PC-3 (cell line): ENCODE measurements around the gene SLC45A1. TPM values are rescaled to one million over a fixed set of nuclear protein-coding genes. Genes with fewer than 3 reads are reported as not detected.
"Not testable (repeated sequence)": the region's sequence is repeated elsewhere in the genome, so short reads cannot be mapped to it uniquely, and the experiment has no call there.

Experiments
- ATAC-seq: fragments of 200-7000 bp; cut with Tn5 transposase; 2 replicates; pipeline ENCODE4 v1.9.1; 2020; ENCODE audit warnings: mild to moderate bottlenecking, moderate library complexity
- BruUV-seq: library from RNA; stranded (reverse); fragments of 400-500 nt; replicated peaks from 2 replicates; lab custom pipeline; 2021; lab: Mats Ljungman, UMichigan
- CTCF ChIA-PET: fragments of 300-600 bp; sonication (Branson Sonifier 250); formaldehyde crosslinking; loops from one replicate; lab custom pipeline; 2022; ENCODE audit warnings: antibody characterized with exemption; lab: Charles Lee
- POLR2A ChIA-PET: fragments of 300-600 bp; sonication (Branson Sonifier 250); formaldehyde crosslinking; loops from one replicate; lab custom pipeline; 2022; ENCODE audit warnings: antibody characterized with exemption; ENCODE audit not compliant: unreplicated experiment; lab: Charles Lee
- DNase-seq: peaks from one replicate; pipeline ENCODE4 v3.0.0-alpha.2; 2015
- H2AFZ ChIP-seq: fragments of 300-600 bp; sonication (generic); 2 replicates; pipeline ENCODE4 v1.6.0; 2016; ENCODE audit warnings: antibody characterized with exemption, low read length
- H3F3A ChIP-seq: fragments of 300-600 bp; sonication (generic); one replicate; pipeline ENCODE4 v1.6.0; 2017; ENCODE audit warnings: antibody characterized with exemption, low read length, control low read depth, mild to moderate bottlenecking; ENCODE audit not compliant: unreplicated experiment
- H3K27ac ChIP-seq: fragments of 300-600 bp; sonication (generic); 2 replicates; pipeline ENCODE4 v1.5.1; 2016; ENCODE audit warnings: mild to moderate bottlenecking, low read length
- H3K27me3 ChIP-seq: fragments of 300-600 bp; sonication (generic); 2 replicates; pipeline ENCODE4 v1.6.1; 2016; ENCODE audit warnings: low read length, mixed read lengths
- H3K36me3 ChIP-seq: fragments of 300-600 bp; sonication (generic); 2 replicates; pipeline ENCODE4 v1.6.1; 2016; ENCODE audit warnings: low read depth, mixed run types, low read length, mixed read lengths
- H3K4me1 ChIP-seq: fragments of 300-600 bp; sonication (generic); 2 replicates; pipeline ENCODE4 v1.5.1; 2016; ENCODE audit warnings: low read length; ENCODE audit not compliant: insufficient read depth
- H3K4me2 ChIP-seq: fragments of 300-600 bp; sonication (generic); 2 replicates; pipeline ENCODE4 v1.6.0; 2016; ENCODE audit warnings: low read length
- H3K4me3 ChIP-seq: fragments of 300-600 bp; sonication (generic); 2 replicates; pipeline ENCODE4 v1.5.1; 2016; ENCODE audit warnings: mild to moderate bottlenecking, low read length, mixed read lengths
- H3K79me2 ChIP-seq: fragments of 300-600 bp; sonication (generic); 2 replicates; pipeline ENCODE4 v1.6.1; 2017; ENCODE audit warnings: low read length, mixed read lengths
- H3K9ac ChIP-seq: fragments of 300-600 bp; sonication (generic); 2 replicates; pipeline ENCODE4 v1.6.0; 2016; ENCODE audit warnings: mild to moderate bottlenecking, low read length
- H3K9me2 ChIP-seq: fragments of 300-600 bp; sonication (generic); replicated peaks from 2 replicates; pipeline ENCODE4 v1.6.1; 2016; ENCODE audit warnings: mixed run types, low read length, mixed read lengths
- H3K9me3 ChIP-seq: fragments of 300-600 bp; sonication (generic); 2 replicates; pipeline ENCODE4 v1.6.1; 2016; ENCODE audit warnings: low read length, mixed read lengths
- H4K20me1 ChIP-seq: fragments of 300-600 bp; sonication (generic); 2 replicates; pipeline ENCODE4 v1.6.1; 2016; ENCODE audit warnings: low read length, mixed read lengths
- CTCF ChIP-seq: fragments of 300-600 bp; sonication (generic); conservative IDR thresholded peaks from 2 replicates; pipeline ENCODE4 v1.5.1; 2017; ENCODE audit warnings: antibody characterized with exemption, low read depth, mild to moderate bottlenecking, low read length
- EZH2 ChIP-seq: fragments of 300-600 bp; sonication (generic); IDR thresholded peaks from one replicate; pipeline ENCODE4 v1.6.1; 2017; ENCODE audit warnings: antibody characterized with exemption, mild to moderate bottlenecking, low read length; ENCODE audit not compliant: unreplicated experiment
- EZH2phosphoT487 ChIP-seq: fragments of 300-600 bp; sonication (generic); IDR thresholded peaks from 2 replicates; pipeline ENCODE4 v1.6.1; 2018; ENCODE audit warnings: mild to moderate bottlenecking, antibody characterized with exemption, low read length, borderline replicate concordance
- intact Hi-C: fragments of 100-400 bp; cut with micrococcal nuclease; formaldehyde crosslinking; loops from 2 replicates; pipeline ENCODE4 v1.9.0; 2023
- total RNA-seq: library from RNA; depleted of rRNA; stranded (reverse); fragments of >200 nt; gene quantifications from 2 replicates; pipeline ENCODE4 v1.2.3, GENCODE V29; 2014

The SLC45A1 gene
- total RNA-seq, 1 experiment from 2014 or later = 0.62 TPM

GRCh38 chr1:8274352-8274751, 43.6 kb upstream of the SLC45A1 start:
- no peaks in the 10 kb centered on the region for H3K9me2 ChIP-seq
- no peak overlapping the region for H2AFZ ChIP-seq
- H3K27ac ChIP-seq = no peak overlapping the region
- no TSS peak for BruUV-seq
- no peaks in the 10 kb centered on the region for H3K27me3 ChIP-seq
- intact Hi-C loops = no loop called here
- H3K9me3 ChIP-seq = no peaks in the 10 kb centered on the region
- no peaks in the 10 kb centered on the region for H3F3A ChIP-seq
- H3K9ac ChIP-seq = no peak overlapping the region
- H4K20me1 ChIP-seq = no peaks in the 10 kb centered on the region
- POLR2A ChIA-PET = no interaction called here
- DNase-seq (no peak), ATAC-seq (no peak)
- CTCF ChIA-PET = no interaction called here
- no peaks in the 10 kb centered on the region for H3K36me3 ChIP-seq
- TF ChIP-seq EZH2phosphoT487 (no peak), EZH2 (no peak), CTCF (no peak)
- no peak overlapping the region for H3K4me3 ChIP-seq
- no peaks in the 10 kb centered on the region for H3K4me1 ChIP-seq
- H3K4me2 ChIP-seq = no peak overlapping the region
- H3K79me2 ChIP-seq = no peaks in the 10 kb centered on the region

GRCh38 chr1:8276173-8276914, 41.6 kb upstream of the SLC45A1 start:
- TF ChIP-seq EZH2phosphoT487 = no peak
- no peak for TF ChIP-seq CTCF
- no peak for TF ChIP-seq EZH2
- no peaks in the 10 kb centered on the region for H3K36me3 ChIP-seq
- ChIA-PET POLR2A (no interaction called here), CTCF (no interaction called here)
- no peak overlapping the region for H3K27ac ChIP-seq
- no peaks in the 10 kb centered on the region for H3F3A ChIP-seq
- no peak overlapping the region for H3K4me2 ChIP-seq
- DNase-seq (no peak), ATAC-seq (no peak)
- no peaks in the 10 kb centered on the region for H3K79me2 ChIP-seq
- no peak overlapping the region for H2AFZ ChIP-seq
- no peaks in the 10 kb centered on the region for H3K27me3 ChIP-seq
- H3K9me2 ChIP-seq = no peaks in the 10 kb centered on the region
- H3K9ac ChIP-seq = no peak overlapping the region
- intact Hi-C loops = no loop called here
- H4K20me1 ChIP-seq = no peaks in the 10 kb centered on the region
- no peak overlapping the region for H3K4me3 ChIP-seq
- BruUV-seq = no TSS peak
- no peaks in the 10 kb centered on the region for H3K9me3 ChIP-seq
- no peaks in the 10 kb centered on the region for H3K4me1 ChIP-seq

GRCh38 chr1:8276932-8277331, 41.0 kb upstream of the SLC45A1 start:
- Histone ChIP-seq H3F3A (no peaks in the 10 kb centered on the region), H2AFZ (no peak overlapping the region), H3K9me3 (no peaks in the 10 kb centered on the region), H3K79me2 (no peaks in the 10 kb centered on the region), H3K9me2 (no peaks in the 10 kb centered on the region), H3K27ac (no peak overlapping the region), H3K27me3 (no peaks in the 10 kb centered on the region), H3K9ac (no peak overlapping the region), H4K20me1 (no peaks in the 10 kb centered on the region), H3K4me3 (no peak overlapping the region), H3K4me1 (no peaks in the 10 kb centered on the region), H3K4me2 (no peak overlapping the region), H3K36me3 (no peaks in the 10 kb centered on the region)
- ChIA-PET POLR2A (no interaction called here), CTCF (no interaction called here)
- intact Hi-C loops = no loop called here
- no peak for ATAC-seq
- no peak for DNase-seq
- BruUV-seq = no TSS peak
- TF ChIP-seq EZH2phosphoT487 (no peak), EZH2 (no peak), CTCF (no peak)

- H3K4me2 ChIP-seq, H3K9me3 ChIP-seq, DNase-seq, H2AFZ ChIP-seq, BruUV-seq, H3K4me3 ChIP-seq, CTCF ChIA-PET, H4K20me1 ChIP-seq, intact Hi-C loops, H3K36me3 ChIP-seq, H3K79me2 ChIP-seq, POLR2A ChIA-PET, H3K27ac ChIP-seq, ATAC-seq, H3K27me3 ChIP-seq, H3K9ac ChIP-seq, H3F3A ChIP-seq, H3K9me2 ChIP-seq: not testable (repeated sequence)
- H3K4me1 ChIP-seq = peaks cover 11% of the 10 kb centered on the region
These were observed 39.2 kb upstream of the SLC45A1 start for GRCh38 chr1:8278677-8279076.
